ENCODE results near the gene DYSF.

DNA sequence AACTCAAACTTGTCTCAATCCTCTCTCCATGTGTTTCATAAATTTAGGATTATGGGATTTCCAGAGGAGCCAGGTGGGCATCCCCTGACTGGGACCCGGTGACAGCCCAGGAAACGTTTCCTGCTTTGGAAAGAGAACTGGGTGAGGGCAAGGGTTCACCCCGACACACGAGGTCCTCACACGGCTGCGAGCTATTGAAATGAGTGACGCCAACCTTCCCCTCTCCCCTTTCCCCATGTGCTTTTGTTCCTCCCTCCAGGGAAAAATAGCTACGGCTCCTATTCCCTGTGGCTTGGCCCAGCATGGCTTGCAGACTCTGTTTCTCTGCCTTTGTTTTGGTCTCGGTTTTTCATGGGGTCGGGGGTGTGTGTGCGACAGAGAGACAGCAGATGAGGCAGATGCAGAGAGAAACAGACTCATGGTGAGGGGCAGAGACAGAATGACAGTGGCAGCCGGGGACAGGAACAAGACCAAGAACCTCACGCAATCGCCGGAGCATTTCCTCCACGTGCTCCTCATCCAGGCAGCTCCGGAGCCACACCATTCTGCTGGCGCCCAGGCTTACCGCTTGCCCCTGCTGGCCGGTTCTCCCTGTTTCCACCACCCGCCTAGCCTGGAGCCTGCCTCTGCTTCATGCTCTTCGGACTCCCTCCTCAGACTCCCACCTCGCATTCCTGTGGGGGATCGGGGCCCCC lies 238.5 kb downstream of the DYSF start:
- no peak for TF ChIP-seq CTCF (IDR thresholded peaks at IDR 0.05)
- TF ChIP-seq ZFX (IDR thresholded peaks at IDR 0.05; ENCODE audit: borderline replicate concordance) = no peak

Measured in 22Rv1 (cell line).